HG03175 (cell line): Measurements from ENCODE around the gene ZMIZ1.

ENCODE experiments used
- ATAC-seq: cut with Tn5 transposase; IDR thresholded peaks from one replicate; pipeline ENCODE4 v1.9.1; 2021; ENCODE audit warnings: mild to moderate bottlenecking, moderate library complexity; ENCODE audit not compliant: unreplicated experiment

The ZMIZ1 gene

GRCh38 chr10:79093658-79094411, 25.1 kb downstream of the ZMIZ1 start:
- ATAC-seq = no peak

- no peak for ATAC-seq
These were observed 25.8 kb downstream of the ZMIZ1 start for GRCh38 chr10:79094412-79095175.

GRCh38 chr10:79095316-79095715, 26.6 kb downstream of the ZMIZ1 start:
- ATAC-seq = no peak

GRCh38 chr10:79096514-79096913, 27.7 kb downstream of the ZMIZ1 start:
- no peak for ATAC-seq

GRCh38 chr10:79097021-79097872, 28.5 kb downstream of the ZMIZ1 start:
- no peak for ATAC-seq

- no peak for ATAC-seq
These were observed 29.3 kb downstream of the ZMIZ1 start for GRCh38 chr10:79098061-79098460.

- peak; percentile 90 for ATAC-seq
These were observed 29.8 kb downstream of the ZMIZ1 start for GRCh38 chr10:79098596-79099015.

- no peak for ATAC-seq
These were observed 31.2 kb downstream of the ZMIZ1 start for GRCh38 chr10:79099898-79100448.

- ATAC-seq = no peak
These were observed 32.0 kb downstream of the ZMIZ1 start for GRCh38 chr10:79100771-79101170.

GRCh38 chr10:79101560-79102497, 33.1 kb downstream of the ZMIZ1 start:
- ATAC-seq = no peak

- no peak for ATAC-seq
These were observed 33.7 kb downstream of the ZMIZ1 start for GRCh38 chr10:79102498-79102874.

- no peak for ATAC-seq
These were observed 34.4 kb downstream of the ZMIZ1 start for GRCh38 chr10:79103129-79103528.

GRCh38 chr10:79103585-79103984, 34.8 kb downstream of the ZMIZ1 start:
- no peak for ATAC-seq

GRCh38 chr10:79105150-79105739, 36.5 kb downstream of the ZMIZ1 start:
- no peak for ATAC-seq

GRCh38 chr10:79105818-79106217, 37.1 kb downstream of the ZMIZ1 start:
- no peak for ATAC-seq

GRCh38 chr10:79106256-79107050, 37.7 kb downstream of the ZMIZ1 start:
- no peak for ATAC-seq

- ATAC-seq = no peak
These were observed 39.0 kb downstream of the ZMIZ1 start for GRCh38 chr10:79107736-79108264.

- ATAC-seq = no peak
These were observed 40.0 kb downstream of the ZMIZ1 start for GRCh38 chr10:79108728-79109127.

GRCh38 chr10:79111427-79111826, 42.7 kb downstream of the ZMIZ1 start:
- no peak for ATAC-seq
